Medulla oblongata (tissue), 1 donor: Measurements from ENCODE around the gene SMURF1.

Experiments
- DNase-seq: peaks from one replicate; pipeline ENCODE4 v3.0.0-alpha.2; 2015; ENCODE audit errors: extremely low spot score

The SMURF1 gene

GRCh38 chr7:98990356-98990755 lies 153.6 kb downstream of the SMURF1 start:
- no peak for DNase-seq

DNA sequence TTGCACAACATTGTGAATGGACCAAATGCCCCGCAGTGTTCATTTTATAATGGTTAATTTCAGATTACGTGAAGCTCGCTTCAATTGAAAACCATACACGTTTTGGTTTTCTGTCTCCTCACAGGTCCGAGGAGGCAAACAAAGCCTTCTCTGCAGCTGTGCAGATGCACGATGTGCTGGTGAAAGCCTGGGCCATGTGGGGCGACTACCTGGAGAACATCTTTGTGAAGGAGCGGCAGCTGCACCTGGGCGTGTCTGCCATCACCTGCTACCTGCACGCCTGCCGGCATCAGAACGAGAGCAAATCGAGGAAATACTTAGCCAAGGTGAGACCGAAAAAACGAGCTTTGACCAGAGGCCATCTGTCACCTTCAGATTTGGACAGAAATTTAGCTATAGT lies 155.3 kb downstream of the SMURF1 start:
- no peak for DNase-seq

DNA sequence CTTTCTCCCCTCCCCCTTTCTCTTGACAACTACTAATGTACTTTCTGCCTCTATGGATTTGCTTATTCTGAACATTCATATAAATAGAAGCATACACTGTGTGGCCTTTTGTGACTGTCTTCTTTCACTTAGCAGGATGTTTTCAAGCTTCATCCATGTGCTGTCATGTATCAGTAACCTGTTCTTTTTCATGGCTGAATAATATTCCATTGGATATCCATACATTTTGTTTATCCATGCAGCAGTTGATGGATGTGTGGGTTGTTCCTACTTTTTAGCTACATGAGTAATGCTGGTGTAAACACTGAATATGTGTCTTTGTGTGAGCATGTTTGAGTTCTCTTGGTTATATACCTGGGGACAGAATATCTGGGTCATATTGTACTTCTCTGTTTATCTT lies 158.0 kb downstream of the SMURF1 start:
- DNase-seq: no peak

GRCh38 chr7:98985406-98985805 lies 158.5 kb downstream of the SMURF1 start:
- DNase-seq: no peak

GRCh38 chr7:98984126-98984525 lies 159.8 kb downstream of the SMURF1 start:
- DNase-seq: no peak

GRCh38 chr7:98982686-98983085 lies 161.2 kb downstream of the SMURF1 start:
- DNase-seq: no peak

GRCh38 chr7:98981701-98982100 lies 162.2 kb downstream of the SMURF1 start:
- no peak for DNase-seq

DNA sequence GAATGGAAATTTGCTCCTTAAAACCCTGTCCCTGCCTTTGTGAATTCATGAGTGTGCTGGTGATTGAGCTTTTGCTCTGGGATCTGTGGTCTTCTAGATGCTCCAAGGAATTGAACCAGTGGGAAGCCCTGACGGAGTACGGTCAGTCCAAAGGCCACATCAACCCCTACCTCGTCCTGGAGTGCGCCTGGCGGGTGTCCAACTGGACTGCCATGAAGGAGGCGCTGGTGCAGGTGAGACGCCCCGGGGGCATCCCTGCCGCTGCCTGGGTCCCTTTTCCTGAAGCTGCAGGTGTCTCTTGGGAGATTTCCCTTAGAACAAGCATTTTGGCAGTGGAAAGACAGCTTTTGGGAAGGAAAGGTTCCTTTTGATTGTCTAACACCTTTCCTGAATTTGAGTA lies 165.2 kb downstream of the SMURF1 start:
- no peak for DNase-seq
